SK-N-SH treated with all-trans-retinoic acid at 6 μM for 48 hours (cell line): Measurements from ENCODE around the gene OSBPL3.
A peak's percentile ranks its signal among the peaks of the same experiment; 100 is the strongest.
"Not testable (repeated sequence)": the region's sequence is repeated elsewhere in the genome, so short reads cannot be mapped to it uniquely, and the experiment has no call there.

Source experiments
- ATAC-seq: fragments of 200-7000 bp; cut with Tn5 transposase; 3 replicates; pipeline ENCODE4 v1.9.1; 2020; ENCODE audit warnings: mild to moderate bottlenecking, moderate library complexity
- ARNTL ChIP-seq: fragments of 450-650 bp; formaldehyde crosslinking; IDR thresholded peaks from 2 replicates; pipeline ENCODE4 v1.5.0; 2020; ENCODE audit warnings: low read depth, mild to moderate bottlenecking, moderate library complexity, borderline replicate concordance
- BACH2 ChIP-seq: fragments of 250-450 bp; sonication (Bioruptor Pico); IDR thresholded peaks from 2 replicates; pipeline ENCODE4 v1.9.0; 2021; ENCODE audit warnings: mild to moderate bottlenecking, borderline replicate concordance
- CREB5 ChIP-seq: fragments of 250-450 bp; sonication (Bioruptor Pico); IDR thresholded peaks from 2 replicates; pipeline ENCODE4 v1.5.1; 2020; ENCODE audit warnings: low read depth, mild to moderate bottlenecking, moderate library complexity
- CSDC2 ChIP-seq: fragments of 250-450 bp; sonication (Bioruptor Pico); IDR thresholded peaks from 2 replicates; pipeline ENCODE4 v1.5.0; 2020; ENCODE audit warnings: mild to moderate bottlenecking, moderate library complexity
- CSRNP3 ChIP-seq: fragments of 250-450 bp; sonication (Bioruptor Pico); IDR thresholded peaks from 2 replicates; pipeline ENCODE4 v1.5.1; 2021; ENCODE audit warnings: mild to moderate bottlenecking, moderate library complexity
- ESRRG ChIP-seq: fragments of 250-450 bp; sonication (Bioruptor Pico); IDR thresholded peaks from 2 replicates; pipeline ENCODE4 v1.6.1; 2021; ENCODE audit warnings: mild to moderate bottlenecking
- GLIS3 ChIP-seq: fragments of 250-450 bp; sonication (Bioruptor Pico); IDR thresholded peaks from 2 replicates; pipeline ENCODE4 v1.5.0; 2020; ENCODE audit warnings: mild to moderate bottlenecking, moderate library complexity
- ISL1 ChIP-seq: fragments of 250-450 bp; sonication (Bioruptor Pico); IDR thresholded peaks from 2 replicates; pipeline ENCODE4 v2.1.2; 2022; ENCODE audit warnings: mild to moderate bottlenecking, moderate library complexity
- OSR1 ChIP-seq: fragments of 250-450 bp; sonication (Bioruptor Pico); IDR thresholded peaks from 2 replicates; pipeline ENCODE4 v1.8.0; 2022; ENCODE audit warnings: moderate library complexity, mild to moderate bottlenecking, inconsistent platforms
- PATZ1 ChIP-seq: fragments of 250-450 bp; sonication (Bioruptor Pico); IDR thresholded peaks from 2 replicates; pipeline ENCODE4 v1.8.0; 2020; ENCODE audit warnings: mild to moderate bottlenecking, moderate library complexity, borderline replicate concordance
- POU6F1 ChIP-seq: fragments of 250-450 bp; sonication (Bioruptor Pico); IDR thresholded peaks from 2 replicates; pipeline ENCODE4 v1.8.0; 2021; ENCODE audit warnings: low read depth, mild to moderate bottlenecking, moderate library complexity, borderline replicate concordance
- PPARA ChIP-seq: fragments of 250-450 bp; sonication (Bioruptor Pico); IDR thresholded peaks from 2 replicates; pipeline ENCODE4 v1.5.0; 2020; ENCODE audit warnings: mild to moderate bottlenecking, borderline replicate concordance
- RARB ChIP-seq: fragments of 250-450 bp; sonication (Bioruptor Pico); IDR thresholded peaks from 2 replicates; pipeline ENCODE4 v1.8.0; 2021; ENCODE audit warnings: mild to moderate bottlenecking, moderate library complexity
- TCF4 ChIP-seq: fragments of 250-450 bp; sonication (Bioruptor Pico); IDR thresholded peaks from 2 replicates; pipeline ENCODE4 v1.8.0; 2021; ENCODE audit warnings: mild to moderate bottlenecking, moderate library complexity, borderline replicate concordance
- TOX ChIP-seq: fragments of 250-450 bp; sonication (Bioruptor Pico); IDR thresholded peaks from 2 replicates; pipeline ENCODE4 v1.8.0; 2021; ENCODE audit warnings: mild to moderate bottlenecking, moderate library complexity, borderline replicate concordance
- TSHZ2 ChIP-seq: fragments of 250-450 bp; sonication (Bioruptor Pico); IDR thresholded peaks from 2 replicates; pipeline ENCODE4 v1.5.0; 2020; ENCODE audit warnings: mild to moderate bottlenecking, moderate library complexity
- ZC3H10 ChIP-seq: fragments of 250-450 bp; sonication (Bioruptor Pico); IDR thresholded peaks from 2 replicates; pipeline ENCODE4 v1.5.1; 2021; ENCODE audit warnings: mild to moderate bottlenecking, moderate library complexity
- ZFP3 ChIP-seq: fragments of 250-450 bp; sonication (Bioruptor Pico); IDR thresholded peaks from 2 replicates; pipeline ENCODE4 v1.5.0; 2020; ENCODE audit warnings: mild to moderate bottlenecking, moderate library complexity
- ZNF70 ChIP-seq: fragments of 450-650 bp; formaldehyde crosslinking; IDR thresholded peaks from 2 replicates; pipeline ENCODE4 v1.5.0; 2020; ENCODE audit warnings: mild to moderate bottlenecking, moderate library complexity
- ZNF8 ChIP-seq: fragments of 450-650 bp; formaldehyde crosslinking; IDR thresholded peaks from 2 replicates; pipeline ENCODE4 v1.5.0; 2020; ENCODE audit warnings: mild to moderate bottlenecking, moderate library complexity

The OSBPL3 gene

GRCh38 chr7:24907311-24907886, 72.6 kb downstream of the OSBPL3 start:
- peak; percentile 78 for ATAC-seq
- no peak for TF ChIP-seq CREB5
- peak; percentile 33; the same call in 1 of the 2 replicates for TF ChIP-seq TOX
- TF ChIP-seq, all 23 proteins: peak for 1

GRCh38 chr7:24905996-24906770, 73.8 kb downstream of the OSBPL3 start:
- ATAC-seq, result 0 out of 3 replicates have a peak, but pooled peaks have one; percentile 3
- TF ChIP-seq RARB (CRISPR knock-in tag), result no peak
- TF ChIP-seq POU6F1 (CRISPR knock-in tag), result no peak
- TF ChIP-seq BACH2 (CRISPR knock-in tag), result no peak
- TF ChIP-seq ARNTL (CRISPR knock-in tag), result no peak
- no peak for TF ChIP-seq TCF4 (CRISPR knock-in tag)
- no peak for TF ChIP-seq PPARA (CRISPR knock-in tag)
- no peak for TF ChIP-seq TSHZ2 (CRISPR knock-in tag)
- TF ChIP-seq GLIS3 (CRISPR knock-in tag), result no peak
- no peak for TF ChIP-seq OSR1 (CRISPR knock-in tag)
- no peak for TF ChIP-seq ZFP3 (CRISPR knock-in tag)
- TF ChIP-seq CSDC2 (CRISPR knock-in tag), result no peak
- no peak for TF ChIP-seq ZNF70 (CRISPR knock-in tag)
- TF ChIP-seq ISL1 (CRISPR knock-in tag), result no peak
- TF ChIP-seq CREB5, result no peak
- no peak for TF ChIP-seq ZNF8

GRCh38 chr7:24903992-24904391, 76.0 kb downstream of the OSBPL3 start:
- not testable (repeated sequence) for ATAC-seq

GRCh38 chr7:24903559-24903958, 76.4 kb downstream of the OSBPL3 start:
- no peak for TF ChIP-seq ISL1 (CRISPR knock-in tag)
- no peak for TF ChIP-seq ZC3H10 (CRISPR knock-in tag)
- TF ChIP-seq ESRRG (CRISPR knock-in tag), result no peak
- TF ChIP-seq TOX, result no peak
- TF ChIP-seq CSDC2 (CRISPR knock-in tag), result no peak
- no peak for TF ChIP-seq PATZ1 (CRISPR knock-in tag)
- TF ChIP-seq CSRNP3 (CRISPR knock-in tag), result no peak
- TF ChIP-seq BACH2 (CRISPR knock-in tag), result no peak
- TF ChIP-seq OSR1 (CRISPR knock-in tag), result no peak
- no peak for ATAC-seq
